ENCODE data around the gene ARHGEF19.

ARHGEF19 gene

DNA sequence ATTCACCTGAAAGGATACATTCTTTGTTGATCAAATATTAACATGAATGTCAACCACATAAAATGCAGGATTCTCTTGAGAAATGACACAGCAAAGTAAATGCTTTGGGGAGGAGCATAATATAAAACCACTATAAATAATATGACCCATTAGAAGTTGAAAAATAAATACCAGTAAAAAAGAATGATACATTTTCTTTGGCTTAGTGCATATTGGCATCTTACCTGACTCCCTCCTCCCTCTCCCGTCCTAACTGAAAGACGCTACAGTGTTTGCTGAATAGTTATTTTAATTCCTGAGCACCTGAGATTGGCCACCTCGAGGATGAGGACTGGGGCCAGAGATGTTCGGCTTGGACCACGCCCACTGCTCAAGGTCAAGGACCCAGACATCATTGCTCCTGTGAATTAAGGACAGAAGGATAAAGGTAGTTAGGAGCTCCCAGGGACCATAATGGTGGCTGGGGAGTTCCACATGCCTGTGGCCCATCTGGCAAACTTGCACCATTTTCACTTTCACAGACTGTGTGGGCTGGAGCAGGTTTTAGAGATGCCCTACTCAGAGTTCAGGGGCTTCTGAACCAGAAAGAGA, 41.0 kb upstream of the ARHGEF19 start:
- Histone ChIP-seq H2AFZ (ENCODE audit: low read depth, low read length) (no peak overlapping the region), H3K4me3 (ENCODE audit: low read length) (no peak overlapping the region), H3K36me3 (replicated peaks; ENCODE audit: low read depth, low read length) (peaks cover 23% of the 10 kb centered on the region), H3K79me2 (ENCODE audit: low read length) (no peaks in the 10 kb centered on the region), H3K27ac (ENCODE audit: low read length) (no peak overlapping the region), H3K4me1 (ENCODE audit: low read length) (peaks cover 18% of the 10 kb centered on the region), H3K9ac (ENCODE audit: low read length) (no peak overlapping the region), H3K9me3 (ENCODE audit: insufficient read depth, low read length) (no peaks in the 10 kb centered on the region), H3K27me3 (ENCODE audit: low read depth, low read length) (no peaks in the 10 kb centered on the region), H4K20me1 (ENCODE audit: insufficient read depth, low read length) (no peaks in the 10 kb centered on the region), H3K4me2 (ENCODE audit: low read length) (no peak overlapping the region)
- TF ChIP-seq, protein P1, sequence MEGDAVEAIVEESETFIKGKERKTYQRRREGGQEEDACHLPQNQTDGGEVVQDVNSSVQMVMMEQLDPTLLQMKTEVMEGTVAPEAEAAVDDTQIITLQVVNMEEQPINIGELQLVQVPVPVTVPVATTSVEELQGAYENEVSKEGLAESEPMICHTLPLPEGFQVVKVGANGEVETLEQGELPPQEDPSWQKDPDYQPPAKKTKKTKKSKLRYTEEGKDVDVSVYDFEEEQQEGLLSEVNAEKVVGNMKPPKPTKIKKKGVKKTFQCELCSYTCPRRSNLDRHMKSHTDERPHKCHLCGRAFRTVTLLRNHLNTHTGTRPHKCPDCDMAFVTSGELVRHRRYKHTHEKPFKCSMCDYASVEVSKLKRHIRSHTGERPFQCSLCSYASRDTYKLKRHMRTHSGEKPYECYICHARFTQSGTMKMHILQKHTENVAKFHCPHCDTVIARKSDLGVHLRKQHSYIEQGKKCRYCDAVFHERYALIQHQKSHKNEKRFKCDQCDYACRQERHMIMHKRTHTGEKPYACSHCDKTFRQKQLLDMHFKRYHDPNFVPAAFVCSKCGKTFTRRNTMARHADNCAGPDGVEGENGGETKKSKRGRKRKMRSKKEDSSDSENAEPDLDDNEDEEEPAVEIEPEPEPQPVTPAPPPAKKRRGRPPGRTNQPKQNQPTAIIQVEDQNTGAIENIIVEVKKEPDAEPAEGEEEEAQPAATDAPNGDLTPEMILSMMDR (IDR thresholded peaks at IDR 0.05; ENCODE audit: low read depth, low read length) = no peak

DNA sequence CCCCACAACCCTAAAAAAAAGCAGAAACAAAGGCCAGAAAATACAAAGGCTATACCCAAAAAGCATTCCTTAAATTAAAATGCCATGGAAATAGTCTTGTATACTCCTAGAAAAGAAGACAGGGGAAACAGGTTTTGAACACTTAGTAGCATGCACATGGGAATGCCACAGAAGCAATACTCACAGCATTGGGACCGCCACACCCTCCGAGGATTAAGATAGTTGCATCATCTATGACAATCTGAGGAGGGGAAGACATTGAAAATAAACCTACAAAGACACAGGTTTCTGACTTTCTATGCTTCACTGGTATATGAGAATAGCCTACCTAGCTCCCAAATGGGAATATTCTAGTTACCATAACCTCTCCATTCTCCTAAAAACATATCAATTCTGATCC, 40.5 kb upstream of the ARHGEF19 start:
- Histone ChIP-seq H3K4me3 (ENCODE audit: low read length) (no peak overlapping the region), H3K27me3 (ENCODE audit: low read depth, low read length) (no peaks in the 10 kb centered on the region), H3K36me3 (replicated peaks; ENCODE audit: low read depth, low read length) (peaks cover 26% of the 10 kb centered on the region), H3K9ac (ENCODE audit: low read length) (no peak overlapping the region), H4K20me1 (ENCODE audit: insufficient read depth, low read length) (no peaks in the 10 kb centered on the region), H3K4me1 (ENCODE audit: low read length) (peaks cover 18% of the 10 kb centered on the region), H3K27ac (ENCODE audit: low read length) (no peak overlapping the region), H3K4me2 (ENCODE audit: low read length) (no peak overlapping the region), H3K79me2 (ENCODE audit: low read length) (no peaks in the 10 kb centered on the region), H2AFZ (ENCODE audit: low read depth, low read length) (no peak overlapping the region), H3K9me3 (ENCODE audit: insufficient read depth, low read length) (no peaks in the 10 kb centered on the region)
- TF ChIP-seq, protein P1 (IDR thresholded peaks at IDR 0.05; ENCODE audit: low read depth, low read length) = no peak
- TF ChIP-seq EZH2phosphoT487 (IDR thresholded peaks at IDR 0.05; ENCODE audit: low read depth) = no peak

DNA sequence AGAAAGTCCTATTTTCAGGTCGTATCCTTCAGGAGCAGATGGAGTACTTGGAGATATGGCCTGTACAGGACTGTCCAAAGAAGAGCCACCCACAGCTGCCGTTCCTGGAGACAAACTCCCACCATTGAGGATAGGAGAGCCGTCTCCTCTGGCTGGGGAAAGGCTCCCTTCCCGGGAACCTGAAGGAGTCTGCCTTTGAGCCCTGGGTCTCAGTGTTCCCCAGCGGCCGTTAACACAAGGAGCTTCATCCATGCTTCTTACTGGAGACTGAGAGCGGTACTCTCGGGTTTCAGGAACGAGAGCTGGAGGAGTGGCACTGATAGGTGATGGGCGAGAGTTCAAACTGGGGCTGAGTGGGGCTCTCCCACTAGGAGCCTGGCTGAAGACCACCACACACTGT, 38.9 kb upstream of the ARHGEF19 start:
- no peak for TF ChIP-seq EZH2phosphoT487 (IDR thresholded peaks at IDR 0.05; ENCODE audit: low read depth)
- TF ChIP-seq, protein P1 (IDR thresholded peaks at IDR 0.05; ENCODE audit: low read depth, low read length) = no peak
- no peaks in the 10 kb centered on the region for H3K27me3 ChIP-seq (ENCODE audit: low read depth, low read length)
- peaks cover 23% of the 10 kb centered on the region for H3K36me3 ChIP-seq (replicated peaks; ENCODE audit: low read depth, low read length)
- no peaks in the 10 kb centered on the region for H3K79me2 ChIP-seq (ENCODE audit: low read length)
- no peaks in the 10 kb centered on the region for H3K9me3 ChIP-seq (ENCODE audit: insufficient read depth, low read length)
- H4K20me1 ChIP-seq (ENCODE audit: insufficient read depth, low read length) = no peaks in the 10 kb centered on the region
- peaks cover 18% of the 10 kb centered on the region for H3K4me1 ChIP-seq (ENCODE audit: low read length)
- no peak overlapping the region for H3K4me2 ChIP-seq (ENCODE audit: low read length)
- H3K27ac ChIP-seq (ENCODE audit: low read length) = no peak overlapping the region
- H3K4me3 ChIP-seq (ENCODE audit: low read length) = no peak overlapping the region
- H2AFZ ChIP-seq (ENCODE audit: low read depth, low read length) = no peak overlapping the region
- H3K9ac ChIP-seq (ENCODE audit: low read length) = no peak overlapping the region

DNA sequence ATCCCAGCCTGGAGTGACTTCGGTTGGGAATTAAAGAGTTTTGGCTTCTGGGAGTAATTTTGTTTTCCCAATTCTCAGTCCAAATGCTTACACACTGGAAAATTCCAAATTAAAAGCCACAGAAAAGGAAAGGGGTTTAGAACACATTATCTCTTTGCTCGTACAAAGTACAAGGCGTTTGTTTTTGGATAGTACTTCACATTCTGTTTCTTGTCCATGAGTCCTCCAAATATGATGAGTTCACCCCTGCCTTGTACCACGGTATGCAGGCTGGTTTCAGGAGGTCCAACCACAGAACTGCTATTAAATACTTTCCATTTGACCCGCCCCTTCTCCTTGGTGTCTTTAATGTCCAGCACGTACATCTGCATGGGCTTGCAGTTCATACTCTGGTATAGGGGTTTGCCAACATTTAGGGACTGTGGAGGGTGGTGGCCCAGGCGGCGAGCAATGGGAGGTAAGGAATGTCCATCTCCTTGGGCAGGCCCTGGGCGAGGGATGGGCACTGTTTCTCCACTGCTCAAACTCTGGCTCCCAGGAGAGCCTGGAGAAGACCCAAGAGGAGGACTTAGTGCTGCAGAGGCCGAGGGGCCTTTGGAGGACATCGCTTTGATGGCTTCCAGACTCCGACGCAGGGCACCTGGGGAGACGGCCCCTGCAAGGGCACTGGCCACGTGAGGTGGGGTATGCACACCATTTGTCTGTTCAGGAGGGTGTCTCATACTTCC, 38.2 kb upstream of the ARHGEF19 start:
- Histone ChIP-seq H3K79me2 (ENCODE audit: low read length) (no peaks in the 10 kb centered on the region), H3K27me3 (ENCODE audit: low read depth, low read length) (no peaks in the 10 kb centered on the region), H2AFZ (ENCODE audit: low read depth, low read length) (no peak overlapping the region), H3K4me1 (ENCODE audit: low read length) (peaks cover 18% of the 10 kb centered on the region), H4K20me1 (ENCODE audit: insufficient read depth, low read length) (no peaks in the 10 kb centered on the region), H3K36me3 (replicated peaks; ENCODE audit: low read depth, low read length) (peaks cover 19% of the 10 kb centered on the region), H3K27ac (ENCODE audit: low read length) (no peak overlapping the region), H3K4me3 (ENCODE audit: low read length) (no peak overlapping the region), H3K9me3 (ENCODE audit: insufficient read depth, low read length) (no peaks in the 10 kb centered on the region), H3K4me2 (ENCODE audit: low read length) (no peak overlapping the region), H3K9ac (ENCODE audit: low read length) (no peak overlapping the region)
- TF ChIP-seq EZH2phosphoT487 (IDR thresholded peaks at IDR 0.05; ENCODE audit: low read depth) = no peak
- TF ChIP-seq, protein P1 (IDR thresholded peaks at IDR 0.05; ENCODE audit: low read depth, low read length) = no peak

Data from OCI-LY3 (cell line).